Omental fat pad (tissue), 4 donors: ENCODE data around the gene TTI1. TPM values are rescaled to one million over a fixed set of nuclear protein-coding genes. Genes with fewer than 3 reads are reported as not detected.

Experiments
- ATAC-seq: fragments of 150-250 bp; one replicate; pipeline ENCODE4 v1.9.1; 2016; ENCODE audit warnings: mild to moderate bottlenecking, moderate library complexity; ENCODE audit not compliant: low FRiP score
- DNase-seq: peaks from one replicate; pipeline ENCODE4 v3.0.0-alpha.2; 2019; ENCODE audit warnings: low spot score
- CTCF ChIP-seq, 3 donors: fragments of 450-650 bp; IDR thresholded peaks; one replicate each; pipeline ENCODE4 v1.5.1; 2016 to 2017; ENCODE audit warnings: antibody characterized with exemption in 3 of 3, mild to moderate bottlenecking in 3 of 3, moderate library complexity in 2 of 3
- total RNA-seq, 4 donors: library from RNA; depleted of rRNA; stranded (reverse); fragments of >200 nt; gene quantifications; one replicate each; pipeline ENCODE4 v1.1.0, GENCODE V29; 2016

Gene TTI1
- total RNA-seq, 4 donors from 2014 or later = 10.6 to 29.3 (median 15.0) TPM

GRCh38 chr20:38031957-38032356, 1.3 kb downstream of the TTI1 start:
- TF ChIP-seq CTCF (IDR thresholded peaks at IDR 0.05) = no peak
- no peak for ATAC-seq
- DNase-seq = no peak

GRCh38 chr20:38029453-38029852, 3.8 kb downstream of the TTI1 start:
- DNase-seq (no peak), ATAC-seq (no peak)
- no peak for TF ChIP-seq CTCF (IDR thresholded peaks at IDR 0.05)

DNA sequence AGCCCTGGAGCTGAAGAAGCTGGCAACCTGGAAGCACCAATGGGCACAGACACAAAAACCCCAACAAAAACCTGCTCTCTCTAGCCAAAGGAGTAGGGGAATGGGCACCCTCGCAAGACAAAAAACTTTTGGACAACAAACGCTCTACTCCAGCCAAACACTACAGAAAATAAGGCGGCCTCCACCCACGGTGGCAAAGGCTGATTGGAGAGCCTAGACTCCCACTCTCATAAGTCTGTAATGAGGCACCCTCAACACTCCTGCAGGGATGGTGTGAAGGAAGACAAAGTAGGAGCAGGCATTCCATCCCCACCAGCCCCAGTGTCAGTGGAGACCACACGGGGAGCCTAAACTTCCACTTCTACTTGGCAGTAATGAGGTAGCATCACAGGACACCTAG, 8.8 kb downstream of the TTI1 start:
- TF ChIP-seq CTCF (IDR thresholded peaks at IDR 0.05) = no peak
- DNase-seq (no peak), ATAC-seq (no peak)

- ATAC-seq = no peak
- no peak for DNase-seq
- TF ChIP-seq CTCF (IDR thresholded peaks at IDR 0.05) = no peak
Observed at GRCh38 chr20:38023181-38024001, 9.9 kb downstream of the TTI1 start.

GRCh38 chr20:38021087-38021772, 12.0 kb downstream of the TTI1 start:
- no peak for TF ChIP-seq CTCF (IDR thresholded peaks at IDR 0.05)
- ATAC-seq (no peak), DNase-seq (no peak)

GRCh38 chr20:38018385-38018784, 14.9 kb downstream of the TTI1 start:
- no peak for TF ChIP-seq CTCF (IDR thresholded peaks at IDR 0.05)
- no peak for ATAC-seq
- DNase-seq = no peak

DNA sequence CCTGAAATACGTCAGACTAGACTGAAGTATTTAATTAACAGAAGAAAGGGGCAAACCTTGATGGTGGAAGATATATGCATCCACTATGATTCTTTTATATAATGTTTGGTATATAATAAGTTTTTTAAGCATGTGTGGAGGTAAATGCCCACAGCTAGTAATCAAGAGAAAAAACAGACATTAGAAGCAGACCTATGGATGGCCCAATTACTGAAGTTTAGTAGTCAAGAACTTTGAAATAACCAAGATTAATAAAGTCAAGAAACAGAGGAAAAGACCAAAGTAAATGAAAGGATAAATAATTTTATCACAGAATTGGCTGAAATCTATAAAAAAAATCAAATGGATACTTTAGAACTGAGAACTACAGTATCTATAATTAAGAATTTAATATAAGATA, 15.3 kb downstream of the TTI1 start:
- TF ChIP-seq CTCF (IDR thresholded peaks at IDR 0.05) = no peak
- DNase-seq = no peak
- no peak for ATAC-seq
